Panc1 (cell line): Measurements from ENCODE around the gene MED25.

ENCODE experiments used
- POLR2AphosphoS5 ChIP-seq: IDR thresholded peaks from 2 replicates; pipeline ENCODE4 v1.6.1; 2012; ENCODE audit warnings: mild to moderate bottlenecking, low read depth, low read length, moderate library complexity
- TCF7L2 ChIP-seq: IDR thresholded peaks from 2 replicates; pipeline ENCODE4 v1.6.1; 2011; ENCODE audit warnings: mild to moderate bottlenecking, low read depth, low read length, inconsistent platforms
- TF ChIP-seq, protein P1 (sequence below), 2 experiments: IDR thresholded peaks; 2 replicates each; pipeline ENCODE4 v1.6.1; 2011 to 2012; ENCODE audit warnings: low read depth in 2 of 2, control low read depth in 1 of 2, low read length in 1 of 2, mild to moderate bottlenecking in 1 of 2, moderate library complexity in 1 of 2; ENCODE audit not compliant: insufficient read depth in 1 of 2
- TF ChIP-seq, protein P2 (sequence below): fragments of 450-650 bp; IDR thresholded peaks from 2 replicates; pipeline ENCODE4 v1.5.1; 2017; ENCODE audit warnings: mild to moderate bottlenecking

DNA sequence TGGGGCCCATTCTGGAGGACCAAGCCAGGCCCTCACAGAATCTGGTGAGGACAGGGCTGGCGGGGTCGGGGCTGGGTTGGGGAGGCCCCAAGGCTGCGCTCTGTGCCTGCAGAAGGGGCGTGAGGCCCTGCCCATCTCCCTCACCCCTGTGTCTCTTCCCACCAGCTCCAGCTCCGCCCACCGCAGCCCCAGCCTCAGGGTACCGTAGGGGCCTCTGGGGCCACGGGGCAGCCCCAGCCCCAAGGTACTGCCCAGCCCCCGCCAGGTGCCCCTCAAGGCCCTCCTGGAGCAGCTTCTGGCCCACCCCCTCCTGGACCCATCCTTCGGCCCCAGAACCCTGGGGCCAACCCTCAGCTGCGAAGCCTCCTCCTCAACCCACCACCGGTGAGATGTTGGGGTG, 17.5 kb downstream of the MED25 start:
- TF ChIP-seq, protein P1, sequence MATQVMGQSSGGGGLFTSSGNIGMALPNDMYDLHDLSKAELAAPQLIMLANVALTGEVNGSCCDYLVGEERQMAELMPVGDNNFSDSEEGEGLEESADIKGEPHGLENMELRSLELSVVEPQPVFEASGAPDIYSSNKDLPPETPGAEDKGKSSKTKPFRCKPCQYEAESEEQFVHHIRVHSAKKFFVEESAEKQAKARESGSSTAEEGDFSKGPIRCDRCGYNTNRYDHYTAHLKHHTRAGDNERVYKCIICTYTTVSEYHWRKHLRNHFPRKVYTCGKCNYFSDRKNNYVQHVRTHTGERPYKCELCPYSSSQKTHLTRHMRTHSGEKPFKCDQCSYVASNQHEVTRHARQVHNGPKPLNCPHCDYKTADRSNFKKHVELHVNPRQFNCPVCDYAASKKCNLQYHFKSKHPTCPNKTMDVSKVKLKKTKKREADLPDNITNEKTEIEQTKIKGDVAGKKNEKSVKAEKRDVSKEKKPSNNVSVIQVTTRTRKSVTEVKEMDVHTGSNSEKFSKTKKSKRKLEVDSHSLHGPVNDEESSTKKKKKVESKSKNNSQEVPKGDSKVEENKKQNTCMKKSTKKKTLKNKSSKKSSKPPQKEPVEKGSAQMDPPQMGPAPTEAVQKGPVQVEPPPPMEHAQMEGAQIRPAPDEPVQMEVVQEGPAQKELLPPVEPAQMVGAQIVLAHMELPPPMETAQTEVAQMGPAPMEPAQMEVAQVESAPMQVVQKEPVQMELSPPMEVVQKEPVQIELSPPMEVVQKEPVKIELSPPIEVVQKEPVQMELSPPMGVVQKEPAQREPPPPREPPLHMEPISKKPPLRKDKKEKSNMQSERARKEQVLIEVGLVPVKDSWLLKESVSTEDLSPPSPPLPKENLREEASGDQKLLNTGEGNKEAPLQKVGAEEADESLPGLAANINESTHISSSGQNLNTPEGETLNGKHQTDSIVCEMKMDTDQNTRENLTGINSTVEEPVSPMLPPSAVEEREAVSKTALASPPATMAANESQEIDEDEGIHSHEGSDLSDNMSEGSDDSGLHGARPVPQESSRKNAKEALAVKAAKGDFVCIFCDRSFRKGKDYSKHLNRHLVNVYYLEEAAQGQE (IDR thresholded peaks at IDR 0.05; ENCODE audit: insufficient read depth in 1 of 2, low read depth in 2 of 2, low read length in 1 of 2) = no peak
- TF ChIP-seq TCF7L2 (no peak), POLR2AphosphoS5 (no peak)
- TF ChIP-seq, protein P2, sequence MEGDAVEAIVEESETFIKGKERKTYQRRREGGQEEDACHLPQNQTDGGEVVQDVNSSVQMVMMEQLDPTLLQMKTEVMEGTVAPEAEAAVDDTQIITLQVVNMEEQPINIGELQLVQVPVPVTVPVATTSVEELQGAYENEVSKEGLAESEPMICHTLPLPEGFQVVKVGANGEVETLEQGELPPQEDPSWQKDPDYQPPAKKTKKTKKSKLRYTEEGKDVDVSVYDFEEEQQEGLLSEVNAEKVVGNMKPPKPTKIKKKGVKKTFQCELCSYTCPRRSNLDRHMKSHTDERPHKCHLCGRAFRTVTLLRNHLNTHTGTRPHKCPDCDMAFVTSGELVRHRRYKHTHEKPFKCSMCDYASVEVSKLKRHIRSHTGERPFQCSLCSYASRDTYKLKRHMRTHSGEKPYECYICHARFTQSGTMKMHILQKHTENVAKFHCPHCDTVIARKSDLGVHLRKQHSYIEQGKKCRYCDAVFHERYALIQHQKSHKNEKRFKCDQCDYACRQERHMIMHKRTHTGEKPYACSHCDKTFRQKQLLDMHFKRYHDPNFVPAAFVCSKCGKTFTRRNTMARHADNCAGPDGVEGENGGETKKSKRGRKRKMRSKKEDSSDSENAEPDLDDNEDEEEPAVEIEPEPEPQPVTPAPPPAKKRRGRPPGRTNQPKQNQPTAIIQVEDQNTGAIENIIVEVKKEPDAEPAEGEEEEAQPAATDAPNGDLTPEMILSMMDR = no peak
